SIG-M5 treated with dmso at 0.1 percent for 504 hours (cell line): ENCODE results near the gene KRTAP10-6.
"Not testable (repeated sequence)": the region's sequence is repeated elsewhere in the genome, so short reads cannot be mapped to it uniquely, and the experiment has no call there.

ENCODE experiments used
- DNase-seq: peaks from one replicate; lab custom pipeline; 2025; ENCODE audit not compliant: unreplicated experiment; lab: John Stamatoyannopoulos, UW

KRTAP10-6 gene

DNA sequence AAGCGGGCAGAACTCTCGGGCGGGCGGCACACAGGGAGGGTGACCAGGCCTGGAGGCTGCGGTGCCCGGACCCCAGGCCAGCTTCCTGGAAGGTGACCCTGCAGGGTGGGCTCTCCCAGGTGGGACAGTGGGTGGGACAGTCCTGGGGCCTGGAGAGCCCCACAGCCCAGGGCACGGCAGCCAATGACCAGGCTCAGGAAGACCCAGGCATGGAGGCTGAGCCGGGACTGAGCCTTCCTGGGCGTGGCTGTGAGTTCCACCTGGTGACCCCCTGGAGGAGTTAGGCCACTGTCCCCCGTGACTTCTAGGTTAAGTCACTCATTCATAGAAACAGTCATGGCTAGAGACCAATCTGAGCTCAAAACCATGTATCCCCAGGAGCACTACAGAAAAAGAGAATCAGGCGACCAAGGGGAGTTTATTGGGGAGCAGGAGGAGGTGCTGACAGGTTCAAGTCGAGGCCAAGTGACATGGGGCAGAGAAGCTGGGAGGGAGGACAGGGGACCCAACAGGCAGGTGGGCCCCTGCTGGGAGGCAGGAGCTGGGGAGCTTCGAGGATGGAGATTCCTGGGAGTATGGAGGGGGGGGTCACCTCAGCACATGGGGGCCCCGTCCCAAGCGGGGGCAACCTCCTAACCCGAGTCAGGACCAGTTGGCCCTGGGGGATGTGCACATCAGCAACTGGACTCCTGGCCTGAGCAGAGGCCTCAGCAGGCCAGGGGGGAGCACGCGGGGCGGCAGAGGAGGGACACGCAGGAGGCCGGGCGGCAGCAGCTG is 13.1 kb downstream of the KRTAP10-6 start:
- DNase-seq = no peak

DNA sequence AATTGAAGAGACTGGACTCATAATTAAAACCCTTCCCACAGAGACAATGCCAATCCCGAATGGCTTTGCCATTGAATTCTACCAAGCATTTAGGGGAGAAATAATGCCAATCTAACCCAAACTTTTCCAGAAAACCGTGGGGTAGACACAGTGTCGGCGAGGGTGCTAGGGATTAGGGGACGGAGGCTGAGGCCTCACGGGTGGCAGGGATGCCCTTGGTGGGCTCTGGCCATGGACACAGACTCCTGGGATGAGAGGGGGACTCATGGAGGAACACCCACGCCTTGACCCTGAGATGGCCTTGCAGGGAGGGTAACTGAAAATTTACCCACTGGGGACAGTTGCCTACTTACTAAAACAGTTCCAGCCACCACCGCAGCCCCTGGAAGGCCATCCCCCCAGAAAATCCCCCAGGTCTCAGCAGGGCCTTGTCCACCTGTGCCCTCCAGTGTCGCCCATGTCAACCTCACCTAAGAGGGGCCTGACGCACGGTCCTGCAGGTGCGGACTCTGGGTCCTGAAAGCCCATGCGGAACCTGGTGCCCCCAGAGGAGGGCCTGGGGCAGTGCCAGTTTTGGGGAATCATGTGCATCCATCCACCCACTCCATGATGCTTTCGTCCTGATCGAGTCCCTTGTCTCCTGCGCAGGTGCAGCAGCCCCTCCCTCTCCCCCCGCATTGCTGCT is 13.8 kb downstream of the KRTAP10-6 start:
- DNase-seq = no peak

DNA sequence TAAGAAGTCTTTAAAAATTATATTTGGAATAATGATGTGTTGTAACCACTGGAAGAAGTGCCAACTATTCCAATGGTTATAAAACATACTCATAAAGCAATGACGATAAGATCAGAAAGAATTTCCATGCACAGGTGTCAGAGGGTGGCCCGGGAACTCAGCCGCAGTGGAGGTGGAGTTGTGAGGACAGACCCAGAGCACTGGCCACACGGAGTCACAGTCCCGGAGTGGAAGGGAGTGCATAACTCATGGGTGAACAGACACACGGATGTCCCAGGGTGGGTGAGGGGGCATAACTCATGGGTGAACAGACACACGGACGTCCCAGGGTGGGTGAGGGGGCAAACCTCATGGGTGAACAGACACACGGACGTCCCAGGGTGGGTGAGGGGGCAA is 16.3 kb downstream of the KRTAP10-6 start:
- no peak for DNase-seq

DNA sequence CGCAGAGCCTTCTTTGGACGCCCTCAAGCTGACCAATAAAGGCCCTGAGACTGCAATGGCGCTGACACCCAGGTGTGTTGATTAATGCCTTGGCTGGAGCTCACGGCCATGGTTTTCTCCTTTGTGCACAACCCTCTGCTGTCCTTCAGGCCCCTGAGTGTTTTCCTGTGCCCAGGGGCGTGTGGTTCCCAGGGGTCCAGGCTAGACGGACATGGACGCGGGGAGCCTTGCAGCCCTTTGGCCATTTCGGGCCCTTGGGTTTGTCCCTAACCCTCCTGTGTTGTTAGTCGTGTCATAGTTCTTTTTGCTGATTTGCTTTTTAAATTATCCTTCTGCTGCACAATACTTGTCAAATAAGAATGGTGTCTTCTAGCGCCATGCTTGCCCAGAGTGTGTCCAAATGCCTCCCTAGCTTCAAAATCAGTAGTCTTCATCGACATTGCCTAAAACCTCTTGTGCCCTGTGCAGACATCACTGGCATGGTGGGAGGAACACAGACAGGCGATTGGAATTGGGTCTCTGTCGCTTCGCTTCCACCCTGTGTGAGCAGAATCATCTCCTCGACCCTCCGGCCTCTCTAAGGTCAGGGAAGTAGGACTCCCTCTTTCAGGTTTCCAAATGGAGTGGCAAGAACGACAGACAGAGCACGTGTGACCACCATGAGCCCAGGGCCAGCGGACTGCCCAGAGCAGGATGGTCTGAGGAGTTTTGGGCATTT is 16.8 kb downstream of the KRTAP10-6 start:
- DNase-seq = no peak

DNA sequence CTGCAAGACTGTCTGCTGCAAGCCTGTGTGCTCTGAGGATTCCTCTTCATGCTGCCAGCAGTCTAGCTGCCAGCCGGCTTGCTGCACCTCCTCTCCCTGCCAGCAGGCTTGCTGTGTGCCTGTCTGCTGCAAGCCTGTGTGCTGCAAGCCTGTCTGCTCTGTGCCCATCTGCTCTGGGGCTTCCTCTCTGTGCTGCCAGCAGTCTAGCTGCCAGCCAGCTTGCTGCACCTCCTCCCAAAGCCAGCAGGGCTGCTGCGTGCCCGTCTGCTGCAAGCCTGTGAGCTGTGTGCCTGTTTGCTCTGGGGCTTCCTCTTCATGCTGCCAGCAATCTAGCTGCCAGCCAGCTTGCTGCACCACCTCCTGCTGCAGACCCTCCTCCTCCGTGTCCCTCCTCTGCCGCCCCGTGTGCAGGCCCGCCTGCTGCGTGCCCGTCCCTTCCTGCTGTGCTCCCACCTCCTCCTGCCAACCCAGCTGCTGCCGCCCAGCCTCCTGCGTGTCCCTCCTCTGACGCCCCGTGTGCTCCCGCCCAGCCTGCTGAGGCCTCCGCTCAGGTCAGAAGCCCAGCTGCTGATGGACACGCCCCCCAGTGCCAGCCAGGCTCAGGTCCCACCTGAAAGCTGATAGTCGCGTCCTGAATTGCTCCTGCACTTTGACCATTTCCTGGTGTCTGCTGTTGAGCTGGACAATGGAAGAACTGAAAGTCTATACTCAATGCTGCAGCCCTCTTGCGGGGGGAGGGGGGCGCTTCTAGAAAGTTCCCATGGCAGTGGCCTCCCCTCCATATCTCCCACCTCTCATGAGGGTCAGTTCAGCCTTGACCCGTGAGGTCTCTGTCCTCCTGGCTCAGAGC is 17.6 kb downstream of the KRTAP10-6 start:
- no peak for DNase-seq

DNA sequence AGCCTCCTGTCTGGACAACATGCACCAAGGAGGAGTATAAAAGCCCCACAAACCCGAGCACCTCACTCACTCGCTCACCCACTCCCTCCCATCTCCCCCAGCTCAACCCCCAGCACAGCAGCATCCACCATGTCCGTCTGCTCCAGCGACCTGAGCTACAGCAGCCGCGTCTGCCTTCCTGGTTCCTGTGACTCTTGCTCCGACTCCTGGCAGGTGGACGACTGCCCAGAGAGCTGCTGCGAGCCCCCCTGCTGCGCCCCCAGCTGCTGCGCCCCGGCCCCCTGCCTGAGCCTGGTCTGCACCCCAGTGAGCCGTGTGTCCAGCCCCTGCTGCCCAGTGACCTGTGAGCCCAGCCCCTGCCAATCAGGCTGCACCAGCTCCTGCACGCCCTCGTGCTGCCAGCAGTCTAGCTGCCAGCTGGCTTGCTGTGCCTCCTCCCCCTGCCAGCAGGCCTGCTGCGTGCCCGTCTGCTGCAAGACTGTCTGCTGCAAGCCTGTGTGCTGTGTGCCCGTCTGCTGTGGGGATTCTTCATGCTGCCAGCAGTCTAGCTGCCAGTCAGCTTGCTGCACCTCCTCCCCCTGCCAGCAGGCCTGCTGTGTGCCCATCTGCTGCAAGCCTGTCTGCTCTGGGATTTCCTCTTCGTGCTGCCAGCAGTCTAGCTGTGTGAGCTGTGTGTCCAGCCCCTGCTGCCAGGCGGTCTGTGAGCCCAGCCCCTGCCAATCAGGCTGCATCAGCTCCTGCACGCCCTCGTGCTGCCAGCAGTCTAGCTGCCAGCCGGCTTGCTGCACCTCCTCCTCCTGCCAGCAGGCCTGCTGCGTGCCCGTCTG is 18.5 kb downstream of the KRTAP10-6 start, which contains the start of gene KRTAP10-4:
Gene KRTAP10-4 (plus strand): TSS at position 100 of the 827 bp plus-strand sequence. CDS start 30 bp downstream, at position 130.
- DNase-seq = not testable (repeated sequence)

DNA sequence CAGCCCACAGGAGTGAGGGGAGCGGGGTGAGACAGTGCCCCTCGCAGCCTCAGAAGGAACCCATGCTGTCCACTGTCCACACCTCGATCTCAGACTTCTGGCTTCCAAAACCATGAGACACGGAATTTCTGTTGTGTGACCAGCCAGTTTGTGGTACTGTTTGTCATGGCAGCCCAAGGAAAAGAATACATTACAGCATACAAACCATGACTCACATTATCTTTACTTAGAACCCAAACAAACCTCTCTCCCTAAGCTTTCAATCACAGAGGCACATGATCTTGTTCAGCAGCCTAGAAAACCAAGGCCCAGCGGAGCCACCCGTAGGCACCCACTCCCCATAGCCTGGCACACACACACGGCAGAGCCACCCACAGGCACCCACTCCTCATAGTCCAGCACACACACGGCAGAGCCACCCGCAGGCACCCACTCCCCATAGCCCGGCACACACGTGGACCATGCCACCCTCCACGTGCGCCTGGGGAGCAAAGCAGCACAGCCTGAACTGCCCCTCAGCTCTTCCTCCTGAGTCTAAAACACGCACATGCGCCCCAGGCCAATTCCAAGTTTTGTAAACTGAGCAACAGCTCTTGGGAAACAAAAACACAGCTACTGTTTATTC is 19.2 kb downstream of the KRTAP10-6 start:
- DNase-seq = no peak

DNA sequence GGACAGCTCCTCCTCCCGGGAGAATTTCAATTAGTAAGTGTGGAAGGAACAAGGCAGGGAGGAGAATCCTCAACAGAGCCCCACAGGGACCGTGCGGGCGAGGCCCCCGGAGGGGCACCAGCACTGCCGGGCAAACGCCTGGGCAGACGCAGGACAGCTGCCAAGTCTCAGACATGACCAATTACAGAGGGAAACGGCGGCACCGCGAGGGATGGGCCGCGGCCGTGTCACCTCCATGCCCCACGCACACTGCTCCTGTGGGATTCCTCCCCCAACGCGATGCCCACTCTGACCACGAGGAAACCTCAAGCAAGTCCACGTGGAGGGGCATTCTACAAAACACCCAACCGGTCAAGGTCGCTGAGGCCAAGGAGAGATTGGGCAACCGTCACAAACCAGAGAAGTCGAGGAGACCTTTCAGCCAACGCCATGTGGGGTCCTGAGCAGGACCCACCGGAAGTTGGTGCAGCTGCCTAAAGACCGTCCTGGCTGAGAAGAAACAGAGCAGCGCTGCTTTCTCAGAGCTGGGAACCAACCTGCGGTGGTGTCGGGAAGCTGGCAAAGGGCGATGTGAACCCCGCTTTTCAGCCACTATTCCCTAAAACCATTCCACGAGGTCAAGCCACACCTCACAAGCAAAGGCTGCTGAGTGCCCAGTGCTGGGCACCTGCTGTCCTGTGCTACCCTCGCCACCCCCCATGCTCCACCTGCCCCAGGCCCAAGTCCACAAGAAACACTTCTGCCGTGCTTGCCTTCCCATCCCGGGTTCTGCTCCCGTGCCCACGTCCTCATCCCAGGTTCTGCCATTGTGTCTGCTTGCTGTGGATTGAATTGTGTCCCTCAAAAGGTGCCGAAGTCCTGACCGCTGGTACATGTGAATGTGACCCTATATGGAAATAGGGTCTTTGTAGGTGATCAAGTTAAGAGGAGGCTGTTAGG is 20.2 kb downstream of the KRTAP10-6 start:
- DNase-seq = no peak

DNA sequence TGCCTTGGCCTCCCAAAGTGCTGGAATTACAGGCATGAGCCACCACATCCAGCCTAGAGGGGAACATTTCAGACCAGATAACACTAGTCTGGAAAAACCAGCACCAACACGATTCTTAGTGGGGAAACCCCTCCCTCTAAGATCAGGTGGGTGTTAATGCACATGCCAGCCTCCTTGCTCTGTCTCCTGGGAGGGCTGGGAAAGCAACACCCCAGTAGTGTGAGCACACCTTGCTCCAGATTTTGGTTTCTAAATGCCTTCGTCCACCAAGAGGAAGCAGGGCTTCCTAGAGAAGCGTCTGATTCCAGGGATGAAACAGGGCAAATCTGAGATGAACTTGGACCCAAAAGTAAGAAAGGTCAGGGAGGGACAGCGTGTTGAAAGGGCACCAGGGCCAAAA is 21.0 kb downstream of the KRTAP10-6 start:
- DNase-seq = no peak

DNA sequence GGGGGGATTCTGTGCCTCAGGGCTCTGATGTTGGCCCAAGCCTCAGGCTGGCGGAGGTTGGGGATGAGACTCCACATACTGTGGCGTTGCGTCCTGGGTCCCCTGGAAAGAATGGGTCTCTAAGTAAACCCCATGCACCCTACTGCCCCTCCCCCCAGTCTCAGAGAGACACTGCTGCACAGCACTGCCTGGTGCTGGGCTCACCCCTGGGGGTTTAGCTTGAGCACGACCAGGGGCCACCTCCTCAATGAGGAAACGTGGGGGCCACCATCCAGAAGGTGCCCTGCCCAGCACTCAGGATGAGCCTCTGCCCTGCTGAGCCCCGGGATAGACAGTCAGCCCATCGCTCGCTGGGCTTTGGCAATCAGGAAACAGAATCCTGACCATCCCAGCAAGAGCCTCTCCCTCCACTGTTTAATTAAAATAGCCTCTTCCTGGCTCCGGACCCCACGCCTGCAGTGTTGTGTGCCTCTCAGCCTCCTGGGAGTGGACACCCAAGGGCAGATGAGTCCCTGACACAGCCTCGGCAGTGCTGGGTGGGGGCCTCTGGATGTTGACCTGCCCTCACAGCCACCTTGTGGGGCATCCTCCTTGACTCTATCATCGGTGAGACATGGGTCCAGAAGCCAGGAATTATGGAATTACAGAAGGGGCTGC is 22.3 kb downstream of the KRTAP10-6 start:
- no peak for DNase-seq

DNA sequence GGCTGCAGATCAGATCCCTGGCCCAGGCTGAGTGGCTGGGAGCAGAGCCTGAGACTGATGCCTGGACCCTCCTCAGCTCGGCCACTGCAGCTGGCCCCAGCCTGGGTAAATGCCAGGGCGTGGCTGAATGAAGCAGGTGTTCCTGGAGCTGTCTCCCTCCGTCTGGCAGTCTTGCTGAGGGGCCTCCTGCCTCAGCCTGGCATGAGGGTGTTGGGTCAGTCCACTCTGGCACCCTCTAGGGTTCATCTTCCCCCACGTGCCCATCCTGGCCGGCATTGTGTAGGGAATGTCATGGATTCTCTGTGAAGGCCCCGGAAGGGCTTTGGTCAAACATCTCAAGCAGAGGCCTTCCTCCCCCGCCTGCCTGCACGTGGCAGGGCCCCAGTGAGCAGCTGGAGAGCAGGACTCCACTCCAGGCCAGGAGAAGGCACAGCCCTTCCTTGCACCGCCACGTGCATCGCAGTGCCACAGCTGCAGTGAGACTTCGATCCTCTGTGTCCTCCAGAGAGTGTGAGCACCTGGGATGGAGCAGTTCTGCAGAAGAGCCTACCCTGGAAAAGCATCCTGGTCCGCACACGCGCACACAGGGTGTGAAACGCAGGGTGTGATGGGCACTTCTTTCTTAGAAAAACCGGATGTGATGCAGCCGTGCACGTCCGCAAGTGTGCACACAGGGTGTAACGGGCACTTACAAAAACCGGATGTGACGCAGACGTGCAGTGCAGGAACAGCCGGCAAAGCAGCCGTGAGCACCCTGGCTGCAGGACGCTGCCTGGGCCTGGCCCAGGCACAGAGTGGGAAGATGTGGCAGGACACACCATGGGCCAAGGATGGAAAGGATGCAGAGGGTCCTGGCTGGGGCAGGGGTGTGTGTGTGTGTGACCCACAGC is 23.4 kb downstream of the KRTAP10-6 start:
- DNase-seq = no peak

DNA sequence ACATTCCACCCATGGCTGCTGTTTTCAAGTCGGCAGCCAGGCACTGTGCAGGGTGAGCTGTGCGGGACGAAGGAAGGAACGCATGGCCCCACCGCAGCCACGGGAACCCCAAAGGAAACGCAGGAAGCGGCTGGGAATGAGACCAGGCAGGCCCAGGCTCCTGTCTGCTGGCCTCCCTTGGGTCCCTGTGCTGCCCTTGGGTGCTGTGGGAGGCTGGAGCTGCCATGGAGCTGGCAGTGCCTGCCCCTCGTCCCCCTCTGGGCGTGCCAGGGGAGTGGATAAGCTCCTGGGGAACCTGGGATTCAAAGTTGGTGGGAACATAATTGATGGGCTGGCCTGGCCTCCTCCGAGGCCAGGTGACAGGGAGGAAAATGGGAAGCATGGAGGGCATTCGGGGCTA is 24.0 kb downstream of the KRTAP10-6 start:
- DNase-seq = no peak

DNA sequence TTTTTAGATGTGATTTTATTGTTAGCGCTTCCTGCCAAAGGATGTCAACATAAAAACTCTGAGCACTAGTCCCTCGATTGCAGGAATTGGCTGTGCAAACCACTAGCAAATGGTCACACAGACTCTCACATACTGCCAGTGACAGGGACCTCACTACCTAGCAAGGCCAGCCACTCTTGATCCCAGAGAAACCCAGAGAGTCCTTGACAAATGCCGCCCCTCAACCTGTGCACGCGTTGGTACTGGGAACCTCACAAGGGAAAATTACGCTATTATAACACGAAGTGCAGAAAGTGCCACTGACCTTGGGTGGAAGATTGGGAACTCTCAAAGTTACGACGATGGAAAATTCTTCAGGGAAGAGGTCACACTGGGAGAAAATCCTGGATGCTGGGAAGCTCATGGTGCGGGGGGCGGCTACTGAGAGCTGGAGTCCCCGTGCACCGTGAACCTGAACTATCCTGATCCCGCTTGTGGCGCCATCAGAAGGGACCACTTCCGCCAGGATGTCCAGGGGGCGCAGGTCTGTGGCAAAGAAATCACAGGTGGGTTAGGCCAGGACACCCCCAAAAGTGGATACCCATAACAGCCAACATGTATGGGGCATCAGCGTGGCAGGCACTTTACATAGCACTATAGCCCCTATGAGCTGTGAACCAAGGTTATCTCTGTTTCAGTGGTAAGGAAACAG is 24.7 kb downstream of the KRTAP10-6 start:
- DNase-seq = no peak

DNA sequence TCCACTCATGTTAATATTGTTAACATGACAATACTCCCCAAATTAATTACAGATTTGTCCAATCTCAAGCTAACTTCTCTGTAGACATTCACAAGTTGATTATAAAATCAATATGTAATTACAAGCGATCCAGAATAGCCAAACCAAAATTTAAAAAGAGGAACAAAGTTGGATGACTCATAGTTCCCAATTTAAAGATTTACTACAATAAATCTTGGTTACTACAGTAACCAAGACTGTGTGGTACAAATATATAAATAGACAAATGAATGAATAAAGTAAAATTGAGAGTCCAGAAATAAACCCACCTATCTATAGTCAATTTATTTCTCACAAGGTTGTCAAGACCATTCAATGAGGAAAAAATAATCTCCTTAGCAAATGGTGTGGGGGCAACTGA is 25.9 kb downstream of the KRTAP10-6 start:
- peak; percentile 62 for DNase-seq

DNA sequence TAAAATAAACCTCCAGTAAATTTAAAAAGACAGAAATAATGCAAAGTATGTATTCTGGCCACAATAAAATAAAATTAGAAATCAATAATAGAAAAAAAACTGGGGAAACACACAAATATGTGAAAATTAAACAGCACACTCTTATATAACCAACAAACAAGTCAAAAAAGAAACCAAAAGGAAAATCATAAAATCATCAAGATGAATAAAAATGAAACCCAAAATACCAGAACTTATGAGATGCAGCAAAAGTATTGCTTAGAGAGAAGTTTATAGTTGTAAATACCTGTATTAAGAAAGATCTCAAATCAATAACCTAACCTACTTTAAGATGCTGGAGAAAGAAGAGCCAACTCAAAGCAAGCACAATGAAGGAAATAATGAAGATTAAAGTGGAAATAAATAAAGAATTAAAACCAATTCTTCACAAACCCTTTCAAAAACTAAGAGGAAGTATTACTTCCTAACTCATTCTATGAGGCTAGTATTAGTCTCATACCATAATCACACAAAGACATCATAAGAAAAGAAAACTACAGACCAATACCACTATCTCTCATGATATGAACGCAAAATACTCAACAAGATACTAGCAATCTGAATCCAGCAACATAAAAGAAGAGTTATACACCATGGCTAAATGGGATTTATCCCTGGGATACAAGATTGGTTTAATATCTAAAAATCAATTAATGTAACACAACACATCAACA is 27.3 kb downstream of the KRTAP10-6 start:
- DNase-seq = no peak

DNA sequence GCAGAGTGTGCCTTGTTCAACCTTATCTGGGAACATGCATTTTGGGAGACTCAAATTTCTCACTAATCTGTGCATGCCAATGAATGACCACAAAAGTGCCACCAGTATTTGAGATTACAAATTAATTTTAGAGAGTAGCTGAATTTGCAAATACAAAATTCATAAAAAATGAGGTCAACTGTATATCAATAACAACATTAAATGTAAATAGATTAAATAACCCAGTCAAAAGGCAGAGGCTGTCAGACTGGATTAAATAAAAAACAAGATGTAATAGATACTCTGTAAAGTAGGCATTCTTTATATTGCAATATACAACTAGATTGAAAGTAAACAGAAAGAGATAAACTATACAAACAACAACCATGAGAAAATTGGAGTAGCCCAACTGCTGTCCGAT is 28.2 kb downstream of the KRTAP10-6 start:
- DNase-seq = no peak
